TTC549 (cell line): ENCODE results near the gene USP16.
"Not testable (repeated sequence)": the region's sequence is repeated elsewhere in the genome, so short reads cannot be mapped to it uniquely, and the experiment has no call there.

Experiments used
- FAIRE-seq: peaks from 2 replicates; lab custom pipeline; 2012; peaks lifted over from hg19 to GRCh38; lab: Jason Lieb, UNC

The USP16 gene

GRCh38 chr21:29024474-29025327 lies at the start of gene USP16:
USP16 (plus strand) TSS chr21:29024668; CDS start chr21:29027914, 3,246 bp downstream.
- peak; percentile 51 for FAIRE-seq

DNA sequence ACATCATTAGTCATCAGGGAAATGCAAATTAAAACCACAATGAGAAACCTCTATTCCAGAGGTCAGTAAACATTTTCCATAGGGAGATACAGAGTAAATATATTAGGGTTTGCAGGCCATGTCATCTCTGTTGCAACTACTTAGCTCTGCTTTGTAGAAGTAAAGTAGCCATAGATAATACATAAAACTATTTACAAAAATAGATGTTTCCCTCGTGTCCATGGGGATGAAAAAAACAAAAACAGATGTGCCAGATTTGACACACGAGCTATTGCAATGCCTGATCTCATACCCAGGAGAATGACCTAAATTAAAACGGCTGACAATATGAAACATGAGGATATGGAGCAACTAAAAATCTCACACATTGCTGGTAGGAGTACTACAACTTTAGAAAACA lies 49.1 kb upstream of the USP16 start:
- no peak for FAIRE-seq

- FAIRE-seq = no peak
These were observed 45.4 kb upstream of the USP16 start for GRCh38 chr21:28979092-28979491.

- no peak for FAIRE-seq
These were observed 41.8 kb upstream of the USP16 start for GRCh38 chr21:28982637-28983036.

- no peak for FAIRE-seq
These were observed 37.8 kb upstream of the USP16 start for GRCh38 chr21:28986677-28987076.

DNA sequence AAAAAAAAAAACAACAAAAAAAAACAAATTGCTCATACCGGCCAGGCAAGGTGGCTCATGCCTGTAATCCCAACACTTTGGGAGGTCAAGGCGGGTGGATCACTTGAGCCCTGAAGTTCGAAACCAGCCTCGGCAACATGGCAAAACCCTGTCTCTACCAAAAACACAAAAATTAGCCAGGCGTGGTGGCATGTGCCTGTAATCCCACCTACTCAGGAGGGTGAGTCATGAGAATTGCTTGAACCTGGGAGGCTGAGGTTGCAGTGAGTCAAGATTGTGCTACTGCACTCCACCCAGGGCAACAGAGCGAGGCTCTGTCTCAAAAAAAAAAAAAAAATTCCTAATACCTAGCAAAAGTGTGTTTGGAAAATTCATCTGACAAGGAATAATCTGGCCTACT lies 36.3 kb upstream of the USP16 start:
- FAIRE-seq = not testable (repeated sequence)

GRCh38 chr21:28991861-28992525 lies 32.5 kb upstream of the USP16 start:
- FAIRE-seq = no peak

GRCh38 chr21:28992526-28993292 lies 31.8 kb upstream of the USP16 start, which contains the start of gene LTN1:
LTN1 (minus strand) TSS chr21:28992877; CDS start chr21:28992805, 72 bp downstream.
- FAIRE-seq = peak; percentile 85

DNA sequence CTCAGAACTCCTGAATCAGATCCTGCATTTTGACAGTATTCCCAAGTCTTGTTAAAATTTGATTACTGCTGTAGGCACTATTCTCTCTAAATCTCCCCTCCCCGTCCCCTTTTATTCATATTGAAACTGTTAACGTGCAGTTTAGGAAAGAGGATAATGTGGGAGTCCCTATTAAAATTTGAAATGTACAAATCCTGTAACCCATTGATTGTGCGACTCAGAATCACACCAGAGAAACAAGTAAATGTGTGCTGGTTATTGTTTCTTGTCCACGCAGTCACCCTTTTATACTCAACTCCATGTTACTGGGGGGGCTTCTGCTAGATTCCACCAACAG lies 31.2 kb upstream of the USP16 start:
- FAIRE-seq = no peak

DNA sequence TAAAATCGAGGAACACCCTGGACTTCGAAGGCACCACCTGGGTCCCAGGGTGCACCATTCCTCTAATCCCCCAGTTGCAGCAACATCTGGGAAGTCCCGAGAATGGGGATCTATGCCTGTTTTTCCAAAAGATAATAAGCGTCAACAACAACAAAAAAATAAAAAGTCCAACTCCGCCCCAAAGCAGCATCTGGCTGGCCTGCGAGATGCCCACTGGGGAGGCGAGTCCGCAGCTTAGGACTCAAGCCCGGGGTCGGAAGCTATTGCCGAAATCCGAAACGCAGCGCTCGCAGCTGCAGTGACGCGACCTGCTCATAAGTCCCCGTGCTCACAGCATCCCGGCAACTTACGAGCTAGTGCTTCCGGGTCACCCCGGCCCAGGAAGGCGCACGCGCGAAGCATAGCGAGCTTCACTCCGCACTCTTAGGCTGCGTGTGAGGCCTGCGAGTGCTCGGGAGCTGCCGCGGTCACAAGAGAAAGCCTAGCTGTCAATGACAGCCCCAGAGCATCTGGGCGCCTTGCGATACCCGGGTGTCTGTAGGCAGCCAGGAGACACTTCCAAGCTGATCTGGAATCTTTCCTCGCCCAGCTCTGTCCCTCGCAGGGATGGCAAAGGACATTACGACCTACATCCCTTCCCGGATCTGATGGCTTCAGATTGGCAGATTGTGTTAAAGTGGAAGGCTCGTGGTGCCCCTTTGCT lies 21.9 kb upstream of the USP16 start:
- peak; percentile 40 for FAIRE-seq

DNA sequence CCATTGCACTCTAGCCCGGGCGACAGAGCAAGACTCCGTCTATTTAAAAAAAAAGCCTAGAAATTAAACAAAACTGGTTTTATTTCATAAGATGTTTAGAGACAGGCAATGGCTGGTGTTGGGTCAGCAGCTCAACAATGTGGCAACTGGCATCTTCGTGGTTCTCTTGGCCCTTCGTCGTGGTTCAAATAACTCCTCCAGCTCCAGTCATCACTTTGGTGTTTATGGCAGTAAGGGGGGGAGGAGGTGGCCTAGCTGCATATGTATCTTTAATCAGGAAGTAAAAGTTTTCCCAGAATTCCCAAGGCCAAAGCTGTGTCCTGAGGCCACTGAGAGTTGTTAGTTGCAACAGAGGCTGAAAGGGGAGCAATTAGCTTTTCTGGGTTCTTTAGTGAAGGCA lies 18.8 kb upstream of the USP16 start:
- no peak for FAIRE-seq

DNA sequence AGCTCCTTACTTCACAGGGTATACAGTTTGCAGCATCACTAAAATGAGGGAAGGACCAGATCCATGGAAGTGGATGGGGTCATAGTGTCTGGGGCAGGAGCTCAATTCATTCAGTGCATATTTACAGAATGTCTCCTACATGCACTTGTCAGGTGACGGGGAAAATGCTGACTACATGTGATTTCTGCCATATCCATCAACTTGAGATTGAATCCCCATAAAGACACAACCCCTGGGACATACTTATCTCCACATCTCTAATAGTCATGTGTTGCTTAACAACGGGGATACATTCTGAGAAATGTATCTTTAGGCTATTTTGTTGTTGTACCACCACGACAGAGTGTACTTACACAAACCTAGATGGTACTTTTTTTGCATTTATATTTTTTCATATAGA lies 17.3 kb upstream of the USP16 start:
- FAIRE-seq = no peak

GRCh38 chr21:29007810-29008209 lies 16.7 kb upstream of the USP16 start:
- no peak for FAIRE-seq

DNA sequence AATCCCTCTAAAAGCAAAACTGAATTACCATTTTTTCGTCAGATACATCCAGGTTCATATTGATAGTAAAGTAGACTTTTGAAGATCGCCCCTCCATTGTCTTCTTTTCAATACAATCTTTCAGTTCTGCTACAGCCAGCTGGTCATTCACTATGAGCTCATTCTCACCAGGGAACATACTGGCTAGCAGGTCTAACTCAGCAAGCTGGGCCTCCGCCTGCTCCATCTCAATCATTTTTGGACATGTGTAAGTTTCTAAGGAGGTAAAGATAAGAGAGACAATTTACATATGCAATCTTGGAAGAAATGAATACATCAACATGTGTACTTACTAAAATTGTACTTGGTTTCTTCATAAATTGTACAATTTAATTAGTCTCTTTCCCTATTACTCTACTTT lies 16.1 kb upstream of the USP16 start:
- FAIRE-seq = no peak

GRCh38 chr21:29011236-29011635 lies 13.2 kb upstream of the USP16 start:
- FAIRE-seq = not testable (repeated sequence)

DNA sequence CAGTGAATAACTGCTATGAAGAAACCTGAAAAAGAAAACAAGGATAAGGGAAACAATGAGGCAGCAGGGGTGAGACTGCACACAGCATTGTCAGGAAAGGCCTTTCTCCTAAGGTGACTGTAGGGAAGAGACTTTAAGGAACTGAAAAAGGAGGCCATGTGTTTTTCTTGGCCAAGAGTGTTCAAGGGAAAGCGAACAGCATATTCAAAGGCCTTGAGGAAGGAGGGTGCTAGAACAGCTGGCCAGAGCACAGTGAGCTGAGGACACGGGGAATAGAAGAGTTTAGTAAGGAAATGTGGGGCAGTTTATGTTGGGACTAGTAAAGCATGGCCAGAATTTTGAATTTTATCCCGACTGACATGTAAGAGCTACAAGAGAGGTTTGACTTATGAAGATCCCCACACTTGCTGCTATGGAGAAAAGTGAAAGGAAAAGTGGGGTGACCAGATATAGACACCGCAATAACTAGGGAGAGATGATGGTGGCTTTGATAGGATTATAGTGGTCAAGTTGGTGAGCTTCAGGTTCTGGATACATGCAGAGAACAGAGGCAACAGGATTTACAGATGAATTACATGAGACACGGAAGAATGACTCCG lies 6.7 kb upstream of the USP16 start:
- no peak for FAIRE-seq

DNA sequence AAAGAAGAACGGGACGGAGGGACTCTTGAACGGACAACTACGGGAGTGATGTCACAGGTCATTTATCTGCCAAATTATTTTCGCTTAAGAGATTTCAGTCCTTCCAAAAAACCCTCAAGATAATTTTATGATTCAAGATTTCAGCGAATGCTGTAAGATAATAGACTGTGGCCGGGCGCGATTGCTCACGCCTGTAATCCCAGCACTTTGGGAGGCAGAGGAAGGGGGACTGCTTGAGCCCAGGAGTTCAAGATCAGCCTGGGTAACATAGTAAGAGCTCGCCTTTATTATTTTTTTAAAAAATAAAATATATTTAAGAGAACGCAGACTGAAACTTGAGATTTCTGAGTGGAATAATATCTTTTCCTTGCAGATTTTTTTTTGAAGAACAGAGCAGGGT lies 5.9 kb upstream of the USP16 start:
- no peak for FAIRE-seq

GRCh38 chr21:29022166-29022565 lies 2.3 kb upstream of the USP16 start:
- no peak for FAIRE-seq

GRCh38 chr21:29025328-29025713 lies 853 bp downstream of the USP16 start:
- no peak for FAIRE-seq

- FAIRE-seq = no peak
These were observed 5.1 kb downstream of the USP16 start for GRCh38 chr21:29029524-29029923.

DNA sequence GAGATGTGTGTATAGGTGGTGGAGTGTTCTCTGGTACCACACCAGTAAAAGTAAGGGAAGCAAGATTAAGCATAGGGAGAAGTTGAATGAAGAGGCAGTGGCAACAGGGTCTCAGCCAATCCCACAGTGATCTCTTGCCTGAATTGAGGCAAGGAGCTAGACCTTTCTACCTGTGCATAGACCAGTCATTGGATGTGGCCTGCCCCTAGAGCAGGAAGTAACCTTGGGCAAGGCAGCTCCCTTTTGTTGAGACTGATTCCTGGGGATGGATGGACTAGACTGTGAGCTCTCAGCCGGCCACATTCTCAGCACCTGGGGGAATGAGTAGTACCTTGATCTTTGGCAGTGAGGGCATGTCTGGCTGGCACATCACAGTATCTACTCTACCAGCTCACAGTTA lies 6.4 kb downstream of the USP16 start:
- no peak for FAIRE-seq

DNA sequence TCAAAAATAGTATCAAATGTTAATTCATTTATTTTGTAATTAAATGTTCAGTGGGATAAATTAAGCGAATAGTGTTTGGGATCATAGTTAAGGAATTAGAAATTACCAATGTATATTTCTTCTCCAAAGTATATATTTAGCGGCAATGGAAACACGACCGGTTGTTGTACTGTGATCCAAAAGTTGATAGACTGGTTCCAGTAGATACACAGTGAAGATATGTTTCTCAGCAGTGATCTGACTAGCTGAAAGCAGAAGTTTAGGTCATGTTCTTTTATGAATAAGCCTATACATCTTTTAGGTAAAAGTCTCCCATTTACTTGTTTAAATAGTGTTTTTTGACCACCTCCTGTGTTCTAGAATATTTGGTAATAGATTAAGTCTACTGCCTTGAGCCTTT lies 8.8 kb downstream of the USP16 start:
- no peak for FAIRE-seq
